K562 (cell line): ENCODE measurements around the gene NPPC. TPM values are rescaled to one million over a fixed set of nuclear protein-coding genes. Genes with fewer than 3 reads are reported as not detected.

Experiments
- ATAC-seq: fragments of 200-7000 bp; cut with Tn5 transposase; 3 replicates; pipeline ENCODE4 v1.9.1; 2020; ENCODE audit warnings: moderate library complexity
- BruUV-seq: library from RNA; stranded (reverse); fragments of 400-500 nt; replicated peaks from 2 replicates; lab custom pipeline; 2021; lab: Mats Ljungman, UMichigan
- CTCF ChIA-PET: fragments of 300-600 bp; formaldehyde crosslinking; extraction: SDS; loops from one replicate; lab custom pipeline; 2021; ENCODE audit warnings: low intra/inter-chr PET ratio; lab: Yijun Ruan, JAX
- POLR2A ChIA-PET: fragments of 300-600, 350-650 bp; sonication (Branson Sonifier 250); formaldehyde crosslinking; extraction: SDS; loops from one replicate; lab custom pipeline; 2021; ENCODE audit warnings: antibody characterized with exemption, inconsistent platforms; lab: Yijun Ruan, JAX
- DNase-seq, 4 experiments: peaks; one replicate each; pipeline versions ENCODE4 v3.0.0 to v3.0.0-alpha.2; 2011 to 2018; ENCODE audit warnings: low spot score in 3 of 4, mixed read lengths in 3 of 4; ENCODE audit errors: extremely low read depth in 1 of 4
- FAIRE-seq: peaks from 2 replicates; lab custom pipeline; 2011; peaks lifted over from hg19 to GRCh38; lab: Jason Lieb, UNC
- H2AFZ ChIP-seq: 2 replicates; pipeline ENCODE4 v1.6.0; 2011; ENCODE audit warnings: low read depth, low read length, control low read depth, inconsistent platforms
- H3K27ac ChIP-seq: fragments of 200-600 bp; 3 replicates; pipeline ENCODE4 v1.8.0; 2011; ENCODE audit warnings: low read depth, mild to moderate bottlenecking, control low read depth, inconsistent platforms, low read length, moderate library complexity, mixed read lengths; ENCODE audit errors: extremely low read depth
- H3K27me3 ChIP-seq, 2 experiments: fragments of 300-600 bp in 1 of 2; 2 replicates in 1 of 2; 3 replicates in 1 of 2; pipeline versions ENCODE4 v1.6.0 to v1.8.0; 2011; ENCODE audit warnings: inconsistent platforms in 2 of 2, low read length in 2 of 2, mild to moderate bottlenecking in 1 of 2, mixed read lengths in 1 of 2, moderate library complexity in 1 of 2; ENCODE audit not compliant: control insufficient read depth in 2 of 2, insufficient read depth in 2 of 2
- H3K36me3 ChIP-seq: fragments of 300-600 bp; 3 replicates; pipeline ENCODE4 v1.8.0; 2011; ENCODE audit warnings: mild to moderate bottlenecking, low read length, inconsistent platforms; ENCODE audit not compliant: control insufficient read depth, insufficient read depth
- H3K4me1 ChIP-seq, 2 experiments: fragments of 200-600 bp in 1 of 2; replicated peaks in 1 of 2; 2 replicates in 1 of 2; 3 replicates in 1 of 2; pipeline versions ENCODE4 v1.5.1 to v1.8.0; 2011; ENCODE audit warnings: inconsistent platforms in 2 of 2, low read length in 2 of 2, mild to moderate bottlenecking in 1 of 2, mixed read lengths in 1 of 2, moderate library complexity in 1 of 2; ENCODE audit not compliant: control insufficient read depth in 2 of 2, insufficient read depth in 2 of 2
- H3K4me2 ChIP-seq: 2 replicates; pipeline ENCODE4 v1.6.1; 2011; ENCODE audit warnings: low read length, control low read depth, inconsistent platforms, mixed read lengths; ENCODE audit not compliant: insufficient read depth
- H3K4me3 ChIP-seq: fragments of 200-600 bp; sonication (generic), shearing (Covaris generic); 2 replicates; pipeline ENCODE4 v1.5.1; 2016; ENCODE audit warnings: control low read depth, inconsistent platforms
- H3K79me2 ChIP-seq: fragments of 200-600 bp; 3 replicates; pipeline ENCODE4 v1.8.0; 2011; ENCODE audit warnings: low read length, inconsistent platforms; ENCODE audit not compliant: control insufficient read depth, insufficient read depth
- H3K9ac ChIP-seq, 2 experiments: 2 replicates each; pipeline versions ENCODE4 v1.6.0 to v1.6.1; 2011; ENCODE audit warnings: low read depth in 2 of 2, low read length in 2 of 2, control low read depth in 1 of 2, inconsistent platforms in 1 of 2, mild to moderate bottlenecking in 1 of 2, mixed read lengths in 1 of 2; ENCODE audit not compliant: insufficient read depth in 1 of 2
- H3K9me1 ChIP-seq: one replicate; pipeline ENCODE4 v1.6.0; 2011; ENCODE audit warnings: inconsistent platforms, mild to moderate bottlenecking, low read length, moderate library complexity; ENCODE audit not compliant: control insufficient read depth, insufficient read depth
- H3K9me3 ChIP-seq: replicated peaks from 2 replicates; pipeline ENCODE4 v1.5.1; 2011; ENCODE audit warnings: low read depth, low read length, inconsistent platforms; ENCODE audit not compliant: control insufficient read depth, insufficient read depth
- H4K20me1 ChIP-seq: replicated peaks from 2 replicates; pipeline ENCODE4 v1.6.1; 2011; ENCODE audit warnings: low read length, inconsistent platforms, mixed read lengths; ENCODE audit not compliant: control insufficient read depth, insufficient read depth
- ARHGAP35 ChIP-seq: fragments of 450-650 bp; IDR thresholded peaks from 2 replicates; pipeline ENCODE4 v1.6.1; 2018; ENCODE audit not compliant: partially characterized antibody
- ATF7 ChIP-seq: fragments of 450-650 bp; IDR thresholded peaks from 2 replicates; pipeline ENCODE4 v1.7.1; 2014; ENCODE audit warnings: mild to moderate bottlenecking, moderate library complexity
- BACH1 ChIP-seq: fragments of 200-800 bp; sonication (Bioruptor generic); IDR thresholded peaks from 2 replicates; pipeline ENCODE4 v1.6.1; 2016; ENCODE audit warnings: missing genetic modification characterization, missing compliant biosample characterization
- CBX8 ChIP-seq: fragments of 200-600 bp; sonication (generic); IDR thresholded peaks from 2 replicates; pipeline ENCODE4 v1.6.1; 2012; ENCODE audit warnings: borderline replicate concordance, mixed run types, low read depth, mild to moderate bottlenecking, moderate library complexity, mixed read lengths, low read length, control low read depth, inconsistent platforms; ENCODE audit not compliant: poor library complexity, severe bottlenecking; ENCODE audit errors: extremely low read depth
- CREM ChIP-seq: IDR thresholded peaks from 2 replicates; pipeline ENCODE4 v1.6.1; 2014; ENCODE audit warnings: antibody characterized with exemption, low read depth
- HLTF ChIP-seq: fragments of 450-650 bp; IDR thresholded peaks from 2 replicates; pipeline ENCODE4 v1.6.1; 2016
- NFE2 ChIP-seq: IDR thresholded peaks from 2 replicates; pipeline ENCODE4 v1.6.1; 2014; ENCODE audit warnings: antibody characterized with exemption, low read depth
- PTRF ChIP-seq: fragments of 450-650 bp; IDR thresholded peaks from 2 replicates; pipeline ENCODE4 v1.6.1; 2016; ENCODE audit warnings: mild to moderate bottlenecking, missing genetic modification characterization, missing compliant biosample characterization
- THRAP3 ChIP-seq: fragments of 450-650 bp; IDR thresholded peaks from 2 replicates; pipeline ENCODE4 v1.6.1; 2016; ENCODE audit warnings: mild to moderate bottlenecking, inconsistent platforms, borderline replicate concordance
- ZKSCAN3 ChIP-seq: fragments of 250-450 bp; sonication (Bioruptor Pico); IDR thresholded peaks from 2 replicates; pipeline ENCODE4 v1.4.0; 2020
- ZNF124 ChIP-seq: sonication (generic); formaldehyde crosslinking; IDR thresholded peaks from 2 replicates; pipeline ENCODE4 v1.8.1; 2022; ENCODE audit warnings: missing genetic modification reagents
- ZNF175 ChIP-seq: fragments of 200-800 bp; sonication (Bioruptor generic); IDR thresholded peaks from 2 replicates; pipeline ENCODE4 v1.6.1; 2016; ENCODE audit warnings: low read depth, mild to moderate bottlenecking, missing genetic modification characterization, missing compliant biosample characterization
- ZNF212 ChIP-seq: fragments of 450-650 bp; formaldehyde crosslinking; IDR thresholded peaks from 2 replicates; pipeline ENCODE4 v1.4.0; 2020; ENCODE audit warnings: mild to moderate bottlenecking
- ZNF408 ChIP-seq: fragments of 250-450 bp; sonication (Bioruptor Pico); IDR thresholded peaks from 2 replicates; pipeline ENCODE4 v1.4.0; 2020; ENCODE audit warnings: low read depth, mild to moderate bottlenecking, moderate library complexity
- ZNF830 ChIP-seq: fragments of 250-450 bp; sonication (Bioruptor Pico); IDR thresholded peaks from 2 replicates; pipeline ENCODE4 v1.5.0; 2021; ENCODE audit warnings: mild to moderate bottlenecking
- WGBS: fragments of 100-300 bp; shearing (Covaris generic); methylation state at CpG from one replicate; pipeline ENCODE4 v1.1.6; 2016; ENCODE audit warnings: low coverage, mixed read lengths; ENCODE audit not compliant: insufficient coverage; ENCODE audit errors: missing lambda C conversion rate; 5-methylcytosine and 5-hydroxymethylcytosine counted together
- in situ Hi-C: fragments of 300-500 bp; cut with MboI; formaldehyde crosslinking; loops from 4 replicates; pipeline ENCODE4 v1.15.0; 2018; ENCODE audit warnings: inconsistent platforms, mixed read lengths
- intact Hi-C: fragments of 100-400 bp; cut with micrococcal nuclease; formaldehyde crosslinking; loops from 2 replicates; pipeline ENCODE4 v1.14.2; 2022
- polyA plus RNA-seq, 8 experiments: library from polyadenylated mRNA; depleted of rRNA in 4 of 8; stranded (reverse) in 5 of 8; unstranded in 3 of 8; fragments of >200 nt; fragmentation: Nextera tagmentation in 2 of 8; fragmentation: Illumina TruSeq in 1 of 8; extraction: Ambion mirVana in 2 of 8; extraction: Trizol in 1 of 8; gene quantifications; 2 replicates each; pipeline versions ENCODE4 v1.2.1 to v1.2.3, GENCODE V29; 2011 to 2014; ENCODE audit warnings: inconsistent platforms in 1 of 8, missing spikeins in 1 of 8
- total RNA-seq, 7 experiments: library from RNA; depleted of rRNA in 6 of 7; stranded (reverse); fragments of >200 nt in 6 of 7; fragmentation: Illumina TruSeq in 2 of 7; extraction: Trizol in 2 of 7; gene quantifications; 2 replicates each; pipeline versions ENCODE4 v1.2.1 to v1.2.3, GENCODE V29; 2011 to 2021; ENCODE audit warnings: low replicate concordance in 1 of 7
- TF ChIP-seq, protein P1 (sequence below): fragments of 450-650 bp; formaldehyde crosslinking; IDR thresholded peaks from 2 replicates; pipeline ENCODE4 v1.4.0; 2022; ENCODE audit warnings: mild to moderate bottlenecking, moderate library complexity
- TF ChIP-seq, protein P2 (sequence below): sonication (generic); formaldehyde crosslinking; IDR thresholded peaks from 2 replicates; pipeline ENCODE4 v1.8.1; 2023; ENCODE audit warnings: mild to moderate bottlenecking, missing genetic modification reagents, moderate library complexity
- TF ChIP-seq, protein P3 (sequence below): fragments of 250-450 bp; sonication (Bioruptor Pico); IDR thresholded peaks from 2 replicates; pipeline ENCODE4 v1.6.1; 2021; ENCODE audit warnings: mild to moderate bottlenecking
- TF ChIP-seq, protein P4 (sequence below): sonication (generic); formaldehyde crosslinking; IDR thresholded peaks from 2 replicates; pipeline ENCODE4 v1.8.1; 2023; ENCODE audit warnings: mild to moderate bottlenecking, missing genetic modification reagents

NPPC gene
- total and polyA plus RNA-seq, 9 of the 15 experiments (the other 6 are each of a cell fraction or from before 2014, with no cell fraction given), result not detected

- 0 out of 2 replicates have a peak, but pooled peaks cover 4% of the 10 kb centered on the region for H4K20me1 ChIP-seq
- peaks cover 8 to 48% of the 10 kb centered on the region in 2 experiments for H3K27me3 ChIP-seq
- FAIRE-seq (no peak), DNase-seq (peak; percentile 24 to 48 (median 39)), ATAC-seq (peak; percentile 87)
- ChIA-PET CTCF (no interaction called here), POLR2A (interaction anchor here (0.9 to 1.0 kb wide), 2 partner anchors 17 to 408 kb away, joined by 3 to 5 read pairs; no protein-coding TSS in a partner anchor)
- no TSS peak for BruUV-seq
- H3K4me3 ChIP-seq, result no peak overlapping the region
- H3K4me1 ChIP-seq, result peaks cover 0 to 4% of the 10 kb centered on the region in 2 experiments; a peak in 2 of 5 replicates
- intact Hi-C loops (no loop called here), in situ Hi-C loops (no loop called here)
- no peak overlapping the region for H2AFZ ChIP-seq
- no peak overlapping the region for H3K4me2 ChIP-seq
- H3K36me3 ChIP-seq, result no peaks in the 10 kb centered on the region
- H3K9ac ChIP-seq, result no peak overlapping the region
- no peak overlapping the region for H3K27ac ChIP-seq
- H3K9me1 ChIP-seq, result no peaks in the 10 kb centered on the region
- H3K9me3 ChIP-seq, result no peaks in the 10 kb centered on the region
- no peaks in the 10 kb centered on the region for H3K79me2 ChIP-seq
- 2% methylated on average over 6 of the region's 10 CpGs for WGBS
- TF ChIP-seq CREM (peak; percentile 53), ZNF175 (no peak), ZNF408 (CRISPR knock-in tag) (no peak), ZNF830 (CRISPR knock-in tag) (no peak), ATF7 (peak; percentile 49; the same call in 1 of the 2 replicates), BACH1 (no peak), ARHGAP35 (no peak), HLTF (no peak), ZNF212 (CRISPR knock-in tag) (no peak), CBX8 (no peak), NFE2 (peak; percentile 40; the same call in 1 of the 2 replicates), ZNF124 (no peak), THRAP3 (no peak), ZKSCAN3 (no peak), PTRF (tag) (no peak)
- TF ChIP-seq, protein P1, sequence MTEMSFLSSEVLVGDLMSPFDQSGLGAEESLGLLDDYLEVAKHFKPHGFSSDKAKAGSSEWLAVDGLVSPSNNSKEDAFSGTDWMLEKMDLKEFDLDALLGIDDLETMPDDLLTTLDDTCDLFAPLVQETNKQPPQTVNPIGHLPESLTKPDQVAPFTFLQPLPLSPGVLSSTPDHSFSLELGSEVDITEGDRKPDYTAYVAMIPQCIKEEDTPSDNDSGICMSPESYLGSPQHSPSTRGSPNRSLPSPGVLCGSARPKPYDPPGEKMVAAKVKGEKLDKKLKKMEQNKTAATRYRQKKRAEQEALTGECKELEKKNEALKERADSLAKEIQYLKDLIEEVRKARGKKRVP (CRISPR knock-in tag), result no peak
- TF ChIP-seq, protein P2, sequence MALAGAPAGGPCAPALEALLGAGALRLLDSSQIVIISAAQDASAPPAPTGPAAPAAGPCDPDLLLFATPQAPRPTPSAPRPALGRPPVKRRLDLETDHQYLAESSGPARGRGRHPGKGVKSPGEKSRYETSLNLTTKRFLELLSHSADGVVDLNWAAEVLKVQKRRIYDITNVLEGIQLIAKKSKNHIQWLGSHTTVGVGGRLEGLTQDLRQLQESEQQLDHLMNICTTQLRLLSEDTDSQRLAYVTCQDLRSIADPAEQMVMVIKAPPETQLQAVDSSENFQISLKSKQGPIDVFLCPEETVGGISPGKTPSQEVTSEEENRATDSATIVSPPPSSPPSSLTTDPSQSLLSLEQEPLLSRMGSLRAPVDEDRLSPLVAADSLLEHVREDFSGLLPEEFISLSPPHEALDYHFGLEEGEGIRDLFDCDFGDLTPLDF (CRISPR knock-in tag), result no peak
- TF ChIP-seq, protein P3, sequence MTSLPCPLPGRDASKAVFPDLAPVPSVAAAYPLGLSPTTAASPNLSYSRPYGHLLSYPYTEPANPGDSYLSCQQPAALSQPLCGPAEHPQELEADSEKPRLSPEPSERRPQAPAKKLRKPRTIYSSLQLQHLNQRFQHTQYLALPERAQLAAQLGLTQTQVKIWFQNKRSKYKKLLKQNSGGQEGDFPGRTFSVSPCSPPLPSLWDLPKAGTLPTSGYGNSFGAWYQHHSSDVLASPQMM, result no peak
- TF ChIP-seq, protein P4, sequence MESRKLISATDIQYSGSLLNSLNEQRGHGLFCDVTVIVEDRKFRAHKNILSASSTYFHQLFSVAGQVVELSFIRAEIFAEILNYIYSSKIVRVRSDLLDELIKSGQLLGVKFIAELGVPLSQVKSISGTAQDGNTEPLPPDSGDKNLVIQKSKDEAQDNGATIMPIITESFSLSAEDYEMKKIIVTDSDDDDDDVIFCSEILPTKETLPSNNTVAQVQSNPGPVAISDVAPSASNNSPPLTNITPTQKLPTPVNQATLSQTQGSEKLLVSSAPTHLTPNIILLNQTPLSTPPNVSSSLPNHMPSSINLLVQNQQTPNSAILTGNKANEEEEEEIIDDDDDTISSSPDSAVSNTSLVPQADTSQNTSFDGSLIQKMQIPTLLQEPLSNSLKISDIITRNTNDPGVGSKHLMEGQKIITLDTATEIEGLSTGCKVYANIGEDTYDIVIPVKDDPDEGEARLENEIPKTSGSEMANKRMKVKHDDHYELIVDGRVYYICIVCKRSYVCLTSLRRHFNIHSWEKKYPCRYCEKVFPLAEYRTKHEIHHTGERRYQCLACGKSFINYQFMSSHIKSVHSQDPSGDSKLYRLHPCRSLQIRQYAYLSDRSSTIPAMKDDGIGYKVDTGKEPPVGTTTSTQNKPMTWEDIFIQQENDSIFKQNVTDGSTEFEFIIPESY (CRISPR knock-in tag), result no peak
These were observed 8.7 kb downstream of the NPPC start for GRCh38 chr2:231917280-231918066.
